ENCODE results near the gene ZBTB45.

ZBTB45 gene

GRCh38 chr19:58519355-58520256 lies at the start of gene ZBTB45:
Gene ZBTB45 (minus strand): TSS chr19:58519810. CDS start chr19:58517673, 2,137 bp downstream.
- DNase-seq (ENCODE audit: low spot score): peak; percentile 82

- no peak for DNase-seq (ENCODE audit: low spot score)
Measured at GRCh38 chr19:58568453-58569130, 49.0 kb upstream of the ZBTB45 start.

GRCh38 chr19:58566989-58567388 lies 47.4 kb upstream of the ZBTB45 start:
- DNase-seq (ENCODE audit: low spot score): no peak

GRCh38 chr19:58563823-58564222 lies 44.2 kb upstream of the ZBTB45 start:
- no peak for DNase-seq (ENCODE audit: low spot score)

- no peak for DNase-seq (ENCODE audit: low spot score)
Measured at GRCh38 chr19:58563034-58563573, 43.5 kb upstream of the ZBTB45 start.

- no peak for DNase-seq (ENCODE audit: low spot score)
Measured at GRCh38 chr19:58562122-58563033, 42.8 kb upstream of the ZBTB45 start.

- no peak for DNase-seq (ENCODE audit: low spot score)
Measured at GRCh38 chr19:58561373-58562121, 41.9 kb upstream of the ZBTB45 start.

- DNase-seq (ENCODE audit: low spot score): no peak
Measured at GRCh38 chr19:58560921-58561320, 41.3 kb upstream of the ZBTB45 start.

- no peak for DNase-seq (ENCODE audit: low spot score)
Measured at GRCh38 chr19:58560007-58560887, 40.6 kb upstream of the ZBTB45 start.

- peak; percentile 59 for DNase-seq (ENCODE audit: low spot score)
Measured at GRCh38 chr19:58559275-58560006, 39.8 kb upstream of the ZBTB45 start.

- peak; percentile 99 for DNase-seq (ENCODE audit: low spot score)
Measured at GRCh38 chr19:58558623-58559274, 39.1 kb upstream of the ZBTB45 start.

GRCh38 chr19:58558066-58558622 lies 38.5 kb upstream of the ZBTB45 start, which contains the start of gene UBE2M:
Gene UBE2M (minus strand): TSS chr19:58558611. CDS start chr19:58558381, 230 bp downstream.
- DNase-seq (ENCODE audit: low spot score): peak; percentile 66

- DNase-seq (ENCODE audit: low spot score): no peak
Measured at GRCh38 chr19:58557221-58558065, 37.8 kb upstream of the ZBTB45 start.

GRCh38 chr19:58556622-58557220 lies 37.1 kb upstream of the ZBTB45 start:
- DNase-seq (ENCODE audit: low spot score): no peak

- no peak for DNase-seq (ENCODE audit: low spot score)
Measured at GRCh38 chr19:58555920-58556621, 36.5 kb upstream of the ZBTB45 start.

GRCh38 chr19:58555369-58555885 lies 35.8 kb upstream of the ZBTB45 start:
- DNase-seq (ENCODE audit: low spot score): no peak

All from hematopoietic multipotent progenitor cell treated with erythropoietin and hydrocortisone succinate and interleukin-3 and kit ligand, for 15 days (in vitro differentiated cells).